ENCODE results near the gene BMI1.

DNA sequence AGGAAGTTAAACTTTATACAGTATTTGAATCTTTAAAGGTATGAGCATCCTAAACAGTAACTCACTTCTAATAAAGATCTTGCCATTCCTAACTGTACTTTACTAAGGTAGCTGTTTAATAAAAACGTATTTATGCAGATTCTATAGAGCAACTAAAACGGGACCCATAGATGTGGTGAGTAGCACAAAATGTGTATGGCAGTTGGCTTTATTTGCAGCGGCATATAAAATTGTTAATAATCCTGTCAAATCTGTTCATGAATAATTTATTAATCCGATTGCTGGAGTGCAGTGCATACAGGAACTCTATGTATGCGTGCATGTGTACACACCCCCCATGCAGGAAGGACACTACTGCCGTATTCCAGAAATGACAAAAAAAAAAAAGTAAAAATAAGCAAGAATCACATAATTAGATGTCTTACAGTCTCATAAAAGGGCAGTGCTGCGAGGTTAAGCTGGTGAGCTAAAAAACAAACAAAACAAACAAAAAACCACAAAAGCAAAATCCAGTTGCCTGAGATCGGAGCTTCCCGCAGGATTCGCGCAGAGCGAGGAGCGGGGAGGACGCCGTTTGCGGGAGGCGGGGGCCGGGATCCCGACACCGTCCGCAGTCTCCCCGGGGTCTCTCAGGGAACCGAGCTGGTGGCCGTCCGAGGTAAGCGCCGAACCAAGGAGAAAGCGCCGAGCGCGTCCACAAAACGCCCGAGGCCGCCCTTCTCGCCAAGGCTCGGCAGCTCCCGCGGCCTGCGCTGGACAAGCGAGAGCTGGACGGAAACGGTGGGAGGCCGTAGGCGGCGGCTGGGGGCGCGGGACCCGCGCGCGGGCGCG, 5.2 kb upstream of the BMI1 start:
- TF ChIP-seq, protein P1, sequence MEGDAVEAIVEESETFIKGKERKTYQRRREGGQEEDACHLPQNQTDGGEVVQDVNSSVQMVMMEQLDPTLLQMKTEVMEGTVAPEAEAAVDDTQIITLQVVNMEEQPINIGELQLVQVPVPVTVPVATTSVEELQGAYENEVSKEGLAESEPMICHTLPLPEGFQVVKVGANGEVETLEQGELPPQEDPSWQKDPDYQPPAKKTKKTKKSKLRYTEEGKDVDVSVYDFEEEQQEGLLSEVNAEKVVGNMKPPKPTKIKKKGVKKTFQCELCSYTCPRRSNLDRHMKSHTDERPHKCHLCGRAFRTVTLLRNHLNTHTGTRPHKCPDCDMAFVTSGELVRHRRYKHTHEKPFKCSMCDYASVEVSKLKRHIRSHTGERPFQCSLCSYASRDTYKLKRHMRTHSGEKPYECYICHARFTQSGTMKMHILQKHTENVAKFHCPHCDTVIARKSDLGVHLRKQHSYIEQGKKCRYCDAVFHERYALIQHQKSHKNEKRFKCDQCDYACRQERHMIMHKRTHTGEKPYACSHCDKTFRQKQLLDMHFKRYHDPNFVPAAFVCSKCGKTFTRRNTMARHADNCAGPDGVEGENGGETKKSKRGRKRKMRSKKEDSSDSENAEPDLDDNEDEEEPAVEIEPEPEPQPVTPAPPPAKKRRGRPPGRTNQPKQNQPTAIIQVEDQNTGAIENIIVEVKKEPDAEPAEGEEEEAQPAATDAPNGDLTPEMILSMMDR (IDR thresholded peaks at IDR 0.05; ENCODE audit: insufficient read depth, low read depth, low read length): no peak
- no peak for TF ChIP-seq EZH2 (IDR thresholded peaks at IDR 0.05; ENCODE audit: insufficient read depth, low read length)
